Activated T-helper 2 cell treated with anti-CD3 and anti-CD28 coated beads, Interferon-gamma antibody, Interleukin-2, Interleukin-4, amounts not matched to agents 10 μg/mL and 5 μg/mL and 100 μg/mL, durations not matched to agents 14 hours and 24 hours and 36 hours (primary cell): Measurements from ENCODE around the gene SLC5A3. TPM values are rescaled to one million over a fixed set of nuclear protein-coding genes. Genes with fewer than 3 reads are reported as not detected.

ENCODE experiments used
- DNase-seq: peaks from one replicate; pipeline ENCODE4 v3.0.0; 2021; ENCODE audit warnings: low spot score
- H3K27ac Mint-ChIP-seq: one replicate; pipeline ENCODE4 v1.8.0; 2021; ENCODE audit warnings: mixed read lengths
- H3K27me3 Mint-ChIP-seq: one replicate; pipeline ENCODE4 v1.8.0; 2021; ENCODE audit warnings: low read depth, mixed read lengths
- H3K36me3 Mint-ChIP-seq: one replicate; pipeline ENCODE4 v1.8.0; 2021; ENCODE audit warnings: low read depth, mixed read lengths
- H3K4me1 Mint-ChIP-seq: one replicate; pipeline ENCODE4 v1.8.0; 2021; ENCODE audit warnings: low read depth, mixed read lengths
- H3K4me3 Mint-ChIP-seq: one replicate; pipeline ENCODE4 v1.8.0; 2021; ENCODE audit warnings: low read depth, mild to moderate bottlenecking, moderate library complexity, mixed read lengths
- H3K9me3 Mint-ChIP-seq: one replicate; pipeline ENCODE4 v1.8.0; 2021; ENCODE audit warnings: mixed read lengths
- intact Hi-C: fragments of 100-400 bp; cut with micrococcal nuclease; formaldehyde crosslinking; loops from one replicate; pipeline ENCODE4 v1.15.1; 2023
- total RNA-seq: library from RNA; stranded (reverse); gene quantifications from 2 replicates; pipeline ENCODE4 v1.2.3, GENCODE V29; 2022

The SLC5A3 gene
- total RNA-seq, 1 donor from 2014 or later, result 41.0 TPM

- H3K27me3 Mint-ChIP-seq, result no peaks in the 10 kb centered on the region
- no peak for DNase-seq
- peaks cover 30% of the 10 kb centered on the region for H3K4me1 Mint-ChIP-seq
- H3K36me3 Mint-ChIP-seq, result peaks cover 56% of the 10 kb centered on the region
- intact Hi-C loops, result no loop called here
- no peak overlapping the region for H3K27ac Mint-ChIP-seq
- H3K4me3 Mint-ChIP-seq, result no peak overlapping the region
- H3K9me3 Mint-ChIP-seq, result no peaks in the 10 kb centered on the region
Measured at GRCh38 chr21:34091032-34091431, 17.7 kb downstream of the SLC5A3 start.

DNA sequence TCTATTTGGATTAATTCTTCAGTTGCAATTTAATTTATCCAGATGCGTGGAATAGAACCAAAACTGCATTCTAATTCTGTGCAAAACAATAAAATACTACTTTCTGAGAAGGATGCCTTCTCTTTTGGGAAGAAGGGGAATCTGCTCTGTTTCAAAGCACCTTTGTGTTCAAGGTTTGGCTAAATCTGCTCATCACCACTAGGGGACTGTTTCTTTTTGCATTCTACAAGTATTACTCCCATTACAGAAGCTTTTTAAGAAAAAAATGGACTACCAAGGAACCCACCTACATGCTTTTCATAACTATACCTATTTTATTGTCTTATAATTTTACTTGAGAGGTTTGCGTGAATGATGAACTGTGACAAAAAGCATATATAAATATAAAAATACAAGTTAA, 18.2 kb downstream of the SLC5A3 start:
- Mint-ChIP-seq H3K4me3 (no peak overlapping the region), H3K27ac (no peak overlapping the region), H3K27me3 (no peaks in the 10 kb centered on the region), H3K36me3 (peaks cover 62% of the 10 kb centered on the region), H3K4me1 (peaks cover 30% of the 10 kb centered on the region), H3K9me3 (no peaks in the 10 kb centered on the region)
- intact Hi-C loops, result no loop called here
- DNase-seq, result no peak

DNA sequence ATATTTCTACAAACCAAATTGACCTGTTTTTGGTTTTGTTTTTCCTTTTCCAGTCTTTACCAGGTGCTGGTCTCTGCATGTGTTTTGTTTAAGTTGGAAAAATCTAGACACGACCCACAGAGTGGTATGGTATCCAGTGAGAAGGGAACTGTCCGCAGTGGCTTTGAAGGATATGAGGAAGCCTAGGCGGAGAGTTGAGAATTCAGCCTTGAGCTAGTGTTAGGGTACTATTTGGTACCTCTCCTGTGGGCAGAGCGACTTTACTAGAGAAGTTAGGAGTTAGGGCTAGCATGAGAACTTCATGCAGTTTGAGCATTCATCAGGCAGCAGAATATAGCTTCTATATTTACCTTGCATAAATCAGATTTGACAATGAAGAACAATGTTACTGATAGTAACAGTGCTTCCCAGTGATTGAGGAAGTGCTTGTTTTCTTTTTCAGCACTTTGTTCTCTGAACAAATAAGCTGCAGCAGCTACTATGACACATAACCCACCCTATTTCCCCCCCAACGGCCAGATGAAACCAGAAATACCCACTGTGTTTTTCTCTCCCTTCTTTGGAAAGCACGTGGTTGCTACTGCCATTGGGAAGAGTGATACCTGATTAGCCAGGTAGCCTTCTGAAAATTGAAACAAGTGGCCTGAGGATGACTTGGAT, 19.0 kb downstream of the SLC5A3 start:
- Mint-ChIP-seq H3K9me3 (no peaks in the 10 kb centered on the region), H3K4me1 (peaks cover 35% of the 10 kb centered on the region), H3K27ac (peak overlapping the region; percentile 18), H3K36me3 (peaks cover 70% of the 10 kb centered on the region), H3K4me3 (no peak overlapping the region), H3K27me3 (no peaks in the 10 kb centered on the region)
- intact Hi-C loops, result no loop called here
- DNase-seq, result no peak

DNA sequence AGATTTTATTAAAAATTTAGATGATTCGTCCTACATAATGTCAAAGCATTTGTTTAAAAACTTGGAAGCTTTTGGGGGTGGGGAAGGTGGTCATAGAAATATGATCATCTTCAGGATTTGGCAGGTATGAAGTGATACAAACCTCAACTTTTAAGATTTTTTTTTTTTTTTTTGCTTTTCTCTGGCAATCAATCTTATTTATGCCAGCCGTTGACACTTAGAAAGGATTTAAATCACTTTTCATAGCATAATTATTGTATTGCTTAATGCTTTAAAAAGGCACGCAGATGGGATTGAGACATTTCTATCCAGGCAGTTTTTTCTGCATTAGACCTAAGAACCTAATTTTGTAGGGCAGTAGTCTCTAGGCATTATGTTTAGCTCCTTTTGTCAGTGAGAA, 19.7 kb downstream of the SLC5A3 start:
- no peaks in the 10 kb centered on the region for H3K27me3 Mint-ChIP-seq
- H3K4me3 Mint-ChIP-seq, result no peak overlapping the region
- peaks cover 77% of the 10 kb centered on the region for H3K36me3 Mint-ChIP-seq
- no peak overlapping the region for H3K27ac Mint-ChIP-seq
- H3K4me1 Mint-ChIP-seq, result peaks cover 35% of the 10 kb centered on the region
- DNase-seq, result no peak
- no peaks in the 10 kb centered on the region for H3K9me3 Mint-ChIP-seq
- intact Hi-C loops, result no loop called here

GRCh38 chr21:34094949-34095348, 21.6 kb downstream of the SLC5A3 start:
- H3K4me3 Mint-ChIP-seq, result no peak overlapping the region
- intact Hi-C loops, result no loop called here
- H3K4me1 Mint-ChIP-seq, result peaks cover 34% of the 10 kb centered on the region
- H3K27ac Mint-ChIP-seq, result no peak overlapping the region
- no peaks in the 10 kb centered on the region for H3K27me3 Mint-ChIP-seq
- no peaks in the 10 kb centered on the region for H3K9me3 Mint-ChIP-seq
- DNase-seq, result no peak
- peaks cover 88% of the 10 kb centered on the region for H3K36me3 Mint-ChIP-seq

DNA sequence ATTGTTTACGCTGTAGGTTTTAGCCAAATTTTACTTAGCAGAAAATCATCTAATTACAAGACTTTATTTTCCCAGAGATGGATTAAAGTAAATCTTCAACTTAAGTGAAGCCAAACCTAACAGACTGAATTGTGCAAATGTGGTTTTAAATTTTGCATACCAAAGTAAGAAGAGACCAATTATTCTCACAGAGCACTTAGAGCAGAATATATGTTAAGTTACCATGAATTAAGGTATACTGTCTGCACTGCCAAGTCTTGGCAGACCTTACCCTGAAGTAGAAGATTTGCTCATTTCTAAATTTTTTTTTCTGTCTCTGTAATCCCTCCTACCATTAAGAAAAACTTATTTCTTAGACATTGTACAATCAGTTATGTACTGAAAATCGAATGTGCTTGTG, 24.1 kb downstream of the SLC5A3 start:
- intact Hi-C loops, result no loop called here
- Mint-ChIP-seq H3K9me3 (no peaks in the 10 kb centered on the region), H3K4me1 (peaks cover 35% of the 10 kb centered on the region), H3K4me3 (no peak overlapping the region), H3K27ac (no peak overlapping the region), H3K27me3 (no peaks in the 10 kb centered on the region), H3K36me3 (peaks cover 100% of the 10 kb centered on the region)
- DNase-seq, result no peak

- intact Hi-C loops, result no loop called here
- H3K36me3 Mint-ChIP-seq, result peaks cover 99% of the 10 kb centered on the region
- no peak overlapping the region for H3K27ac Mint-ChIP-seq
- peaks cover 40% of the 10 kb centered on the region for H3K4me1 Mint-ChIP-seq
- H3K27me3 Mint-ChIP-seq, result no peaks in the 10 kb centered on the region
- no peaks in the 10 kb centered on the region for H3K9me3 Mint-ChIP-seq
- H3K4me3 Mint-ChIP-seq, result no peak overlapping the region
- no peak for DNase-seq
Measured at GRCh38 chr21:34100337-34100736, 27.0 kb downstream of the SLC5A3 start.

- peaks cover 43% of the 10 kb centered on the region for H3K4me1 Mint-ChIP-seq
- H3K9me3 Mint-ChIP-seq, result no peaks in the 10 kb centered on the region
- intact Hi-C loops, result no loop called here
- H3K27ac Mint-ChIP-seq, result no peak overlapping the region
- H3K36me3 Mint-ChIP-seq, result peaks cover 99% of the 10 kb centered on the region
- no peaks in the 10 kb centered on the region for H3K27me3 Mint-ChIP-seq
- no peak for DNase-seq
- H3K4me3 Mint-ChIP-seq, result no peak overlapping the region
Measured at GRCh38 chr21:34100790-34101189, 27.4 kb downstream of the SLC5A3 start.

- H3K36me3 Mint-ChIP-seq, result peaks cover 92% of the 10 kb centered on the region
- H3K9me3 Mint-ChIP-seq, result no peaks in the 10 kb centered on the region
- DNase-seq, result no peak
- no peak overlapping the region for H3K27ac Mint-ChIP-seq
- peaks cover 53% of the 10 kb centered on the region for H3K4me1 Mint-ChIP-seq
- no peaks in the 10 kb centered on the region for H3K27me3 Mint-ChIP-seq
- intact Hi-C loops, result no loop called here
- H3K4me3 Mint-ChIP-seq, result no peak overlapping the region
Measured at GRCh38 chr21:34105947-34106541, 32.7 kb downstream of the SLC5A3 start.

GRCh38 chr21:34107606-34108005, 34.2 kb downstream of the SLC5A3 start:
- no peak overlapping the region for H3K27ac Mint-ChIP-seq
- H3K4me3 Mint-ChIP-seq, result no peak overlapping the region
- H3K9me3 Mint-ChIP-seq, result no peaks in the 10 kb centered on the region
- no peak for DNase-seq
- H3K4me1 Mint-ChIP-seq, result peaks cover 58% of the 10 kb centered on the region
- H3K36me3 Mint-ChIP-seq, result peaks cover 91% of the 10 kb centered on the region
- no peaks in the 10 kb centered on the region for H3K27me3 Mint-ChIP-seq
- intact Hi-C loops, result no loop called here

GRCh38 chr21:34109075-34109474, 35.7 kb downstream of the SLC5A3 start:
- intact Hi-C loops, result no loop called here

DNA sequence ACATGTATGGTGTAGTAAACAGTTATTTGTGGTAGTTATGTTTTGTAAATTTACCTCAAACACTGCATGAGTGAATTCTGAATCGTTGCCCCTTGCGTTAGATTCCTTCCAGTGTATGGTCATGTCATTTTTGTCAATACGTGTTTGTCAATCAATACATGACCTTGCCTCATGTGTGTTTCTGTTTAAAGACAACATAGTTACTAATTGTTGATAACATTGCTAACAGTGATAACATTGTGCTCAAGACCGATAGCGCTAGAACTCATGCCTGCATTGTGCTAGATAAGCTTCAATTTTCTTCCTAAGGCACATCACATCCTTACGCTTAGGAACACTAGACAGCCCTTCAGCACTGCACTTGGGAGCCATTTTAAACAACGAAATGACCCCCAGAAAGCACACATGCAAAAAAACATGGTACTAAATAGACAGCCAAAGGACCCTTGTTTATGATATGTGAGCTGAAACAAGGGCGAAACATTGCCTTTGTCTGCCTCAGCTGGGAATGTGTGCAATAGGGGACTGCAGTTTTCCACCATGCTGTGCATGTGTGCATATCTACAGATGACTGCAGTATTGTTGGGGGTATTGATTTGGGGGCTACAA, 37.3 kb downstream of the SLC5A3 start:
- peaks cover 59% of the 10 kb centered on the region for H3K4me1 Mint-ChIP-seq
- no peaks in the 10 kb centered on the region for H3K27me3 Mint-ChIP-seq

More at GRCh38 chr21:34109075-34109474, 35.7 kb downstream of the SLC5A3 start:
- Mint-ChIP-seq H3K27me3 (no peaks in the 10 kb centered on the region), H3K9me3 (no peaks in the 10 kb centered on the region), H3K4me1 (peaks cover 60% of the 10 kb centered on the region), H3K27ac (no peak overlapping the region), H3K4me3 (no peak overlapping the region), H3K36me3 (peaks cover 88% of the 10 kb centered on the region)
- no peak for DNase-seq

DNA sequence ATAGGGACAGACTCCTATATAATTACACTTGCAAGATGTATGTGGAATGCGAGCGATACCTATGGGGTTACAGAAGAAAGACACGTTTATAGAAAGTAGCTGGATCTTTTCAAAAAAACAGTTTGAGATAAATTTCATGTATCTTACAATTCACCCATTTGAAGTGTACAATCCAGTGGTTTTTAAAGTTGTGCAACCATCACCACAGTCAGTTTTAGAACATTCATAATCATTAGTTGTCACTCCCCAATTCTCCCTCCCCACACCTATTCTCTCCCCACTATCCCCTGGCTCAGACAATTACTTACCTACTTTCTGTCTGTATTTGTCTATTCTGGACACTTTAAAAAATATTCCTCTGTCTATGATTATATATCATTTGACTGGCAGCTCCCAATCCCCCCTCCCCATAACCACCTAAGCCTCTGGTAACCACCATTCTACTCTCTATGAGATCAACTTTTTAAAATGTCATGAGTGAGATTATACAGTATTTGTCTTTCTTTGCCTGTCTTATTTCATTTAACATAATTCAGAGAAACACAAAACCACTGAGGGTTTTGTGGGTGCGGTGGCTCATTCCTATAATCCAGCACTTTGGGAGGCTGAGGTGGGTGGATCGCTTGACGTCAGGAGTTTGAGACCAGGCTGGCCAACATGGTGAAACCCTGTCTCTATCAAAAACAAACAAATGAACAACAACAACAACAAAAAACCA, 39.1 kb downstream of the SLC5A3 start:
- no peak for DNase-seq
- peaks cover 84% of the 10 kb centered on the region for H3K36me3 Mint-ChIP-seq
- no peaks in the 10 kb centered on the region for H3K27me3 Mint-ChIP-seq
- peak overlapping the region; percentile 13 for H3K27ac Mint-ChIP-seq
- no peaks in the 10 kb centered on the region for H3K9me3 Mint-ChIP-seq
- no peak overlapping the region for H3K4me3 Mint-ChIP-seq
- intact Hi-C loops, result no loop called here
- H3K4me1 Mint-ChIP-seq, result peaks cover 48% of the 10 kb centered on the region

More for the DNA sequence above, 37.3 kb downstream of the SLC5A3 start:
- H3K4me3 Mint-ChIP-seq, result no peak overlapping the region
- intact Hi-C loops, result no loop called here
- no peak overlapping the region for H3K27ac Mint-ChIP-seq
- no peaks in the 10 kb centered on the region for H3K9me3 Mint-ChIP-seq
- DNase-seq, result no peak
- H3K36me3 Mint-ChIP-seq, result peaks cover 86% of the 10 kb centered on the region
